Skeletal muscle cell (primary cell): ENCODE measurements around the gene PCBP3.

Source experiments
- DNase-seq: peaks from one replicate; pipeline ENCODE4 v3.0.0-alpha.2; 2010; ENCODE audit warnings: low read depth
- H3K4me3 ChIP-seq: 2 replicates; pipeline ENCODE4 v1.5.1; 2011; ENCODE audit warnings: low read depth, mild to moderate bottlenecking, control low read depth, low read length, moderate library complexity

PCBP3 gene

DNA sequence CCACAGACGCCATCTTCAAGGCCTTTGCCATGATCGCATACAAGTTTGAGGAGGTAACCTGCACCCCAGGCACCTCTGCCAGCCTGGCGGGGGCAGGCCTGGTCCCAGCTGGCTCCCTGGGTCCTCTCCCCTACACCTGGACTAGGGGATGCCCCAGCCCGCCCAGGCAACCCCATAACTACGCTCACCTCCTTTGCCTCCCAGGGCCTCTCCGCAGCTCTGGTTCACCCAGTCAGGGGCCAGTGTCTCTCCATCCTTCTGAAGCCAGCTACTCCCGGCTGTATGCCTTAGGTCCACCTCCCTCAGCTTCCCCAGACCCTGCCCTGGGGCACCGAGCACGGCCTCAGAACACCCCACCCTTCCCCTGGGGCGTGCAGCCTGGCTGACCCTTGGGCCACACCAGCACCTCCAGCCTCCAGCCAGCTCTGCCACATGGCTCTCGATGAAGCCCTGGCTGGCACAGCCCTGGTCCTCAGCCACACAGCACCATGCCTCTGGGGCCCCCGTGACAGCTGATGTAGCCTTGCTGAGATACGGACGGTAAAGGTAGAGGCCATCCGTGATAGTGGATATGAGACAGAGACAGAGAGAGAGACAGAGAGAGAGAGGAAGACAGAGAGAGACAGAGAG lies 257.7 kb downstream of the PCBP3 start:
- DNase-seq, result no peak
- no peak overlapping the region for H3K4me3 ChIP-seq

DNA sequence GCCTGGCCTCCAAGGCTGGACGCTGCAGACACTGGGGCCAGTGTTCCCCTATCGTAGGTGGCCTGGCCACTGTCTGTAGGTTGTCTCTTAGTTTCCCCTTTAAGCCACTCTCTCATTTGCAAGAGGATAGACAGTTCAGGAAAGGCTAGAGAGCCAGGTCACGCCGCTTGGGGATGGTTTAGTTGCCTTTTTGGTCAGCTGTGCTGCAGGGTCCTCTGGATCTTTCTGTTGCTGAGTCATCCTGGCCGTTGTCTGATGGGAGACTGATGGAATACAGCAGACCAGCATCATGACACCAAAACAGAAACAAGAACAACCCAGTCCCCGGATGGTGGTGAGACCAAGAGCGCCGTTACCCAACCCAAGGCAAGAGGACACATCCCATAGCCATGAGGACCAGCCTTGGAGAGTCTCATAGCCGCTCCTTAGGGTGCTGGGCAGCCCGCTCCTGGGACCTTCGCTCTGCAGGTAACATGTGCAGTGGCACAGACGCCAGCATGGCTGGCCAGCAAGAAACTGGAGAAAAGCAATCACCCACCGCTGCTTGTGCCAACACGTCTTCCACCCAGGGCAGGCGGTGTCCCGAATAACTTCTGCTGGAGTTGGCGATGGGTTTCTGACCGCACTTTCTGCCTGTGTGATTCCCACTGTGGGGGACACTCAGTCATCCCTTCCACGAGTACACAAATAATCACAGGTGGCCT lies 258.9 kb downstream of the PCBP3 start:
- H3K4me3 ChIP-seq, result no peak overlapping the region
- no peak for DNase-seq

DNA sequence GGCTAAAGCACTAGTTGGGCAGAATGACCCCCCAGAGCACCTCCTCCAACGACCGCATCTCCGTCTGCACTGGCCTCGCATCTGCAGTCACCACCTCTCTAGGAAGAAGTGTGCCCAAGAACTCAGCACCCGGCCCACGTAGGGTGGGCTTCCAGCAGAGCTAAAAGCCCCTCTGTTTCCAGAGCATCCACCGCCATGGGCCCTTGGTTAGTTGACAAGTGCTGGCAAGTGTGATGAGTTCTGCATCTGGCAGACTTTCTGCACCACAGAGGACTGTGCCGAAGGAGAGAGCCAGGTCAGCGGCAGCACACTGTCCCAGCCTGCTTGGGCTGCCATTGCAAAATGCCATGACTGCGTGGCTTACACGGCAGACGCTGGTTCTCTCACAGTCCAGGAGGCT lies 261.7 kb downstream of the PCBP3 start:
- H3K4me3 ChIP-seq, result no peak overlapping the region
- DNase-seq, result no peak

DNA sequence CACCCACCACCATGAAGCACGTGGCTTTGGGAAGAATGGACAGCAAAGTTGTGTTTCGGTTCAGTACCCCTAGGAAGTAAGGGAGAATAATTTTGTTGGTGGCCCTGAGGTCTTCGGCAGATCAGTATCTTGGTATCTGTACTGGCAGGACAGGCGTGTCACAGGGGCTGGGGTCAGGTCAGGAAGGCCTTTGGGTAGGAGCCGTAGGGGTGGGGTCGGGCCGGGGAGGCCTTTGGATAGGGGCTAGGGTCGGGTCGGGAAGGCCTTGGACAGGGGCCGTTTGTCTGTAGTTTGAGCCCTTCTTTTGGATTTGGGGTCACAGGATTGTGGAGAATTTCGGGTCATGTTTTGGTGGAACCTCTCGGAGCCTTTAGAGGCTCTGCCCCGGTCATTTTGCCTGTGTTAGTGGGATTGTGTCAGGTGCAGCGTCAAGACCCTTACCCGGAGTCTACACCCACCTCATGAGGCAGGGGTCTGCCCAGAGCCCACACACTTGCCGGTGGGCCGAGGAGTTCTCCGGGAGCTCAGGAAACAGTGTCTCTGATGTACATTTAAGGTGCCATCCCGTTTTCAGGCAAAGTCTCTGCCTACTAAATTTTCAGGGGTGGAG lies 262.8 kb downstream of the PCBP3 start:
- H3K4me3 ChIP-seq, result no peak overlapping the region

DNA sequence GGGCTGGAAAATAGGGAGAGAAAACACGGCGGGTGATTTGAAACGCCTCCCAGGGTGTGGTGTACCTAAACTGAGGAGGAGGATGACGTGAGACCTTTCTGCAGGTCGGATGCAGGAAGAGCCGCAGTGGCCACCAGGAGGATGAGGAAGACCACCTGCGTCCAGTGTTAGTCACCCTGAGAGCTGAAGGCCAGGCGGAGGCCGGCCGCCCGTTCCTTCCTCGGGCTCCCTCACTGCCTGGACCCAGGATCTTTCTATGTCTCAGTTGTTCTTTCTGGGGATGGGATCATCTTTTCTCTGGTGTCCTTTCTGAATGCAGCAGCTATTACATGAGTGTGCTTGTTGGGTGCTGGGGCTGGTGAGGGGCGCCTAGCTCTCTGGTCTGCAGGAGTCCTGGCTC lies 263.3 kb downstream of the PCBP3 start:
- H3K4me3 ChIP-seq, result no peak overlapping the region
- no peak for DNase-seq

More for the DNA sequence above, 262.8 kb downstream of the PCBP3 start:
- DNase-seq, result no peak

DNA sequence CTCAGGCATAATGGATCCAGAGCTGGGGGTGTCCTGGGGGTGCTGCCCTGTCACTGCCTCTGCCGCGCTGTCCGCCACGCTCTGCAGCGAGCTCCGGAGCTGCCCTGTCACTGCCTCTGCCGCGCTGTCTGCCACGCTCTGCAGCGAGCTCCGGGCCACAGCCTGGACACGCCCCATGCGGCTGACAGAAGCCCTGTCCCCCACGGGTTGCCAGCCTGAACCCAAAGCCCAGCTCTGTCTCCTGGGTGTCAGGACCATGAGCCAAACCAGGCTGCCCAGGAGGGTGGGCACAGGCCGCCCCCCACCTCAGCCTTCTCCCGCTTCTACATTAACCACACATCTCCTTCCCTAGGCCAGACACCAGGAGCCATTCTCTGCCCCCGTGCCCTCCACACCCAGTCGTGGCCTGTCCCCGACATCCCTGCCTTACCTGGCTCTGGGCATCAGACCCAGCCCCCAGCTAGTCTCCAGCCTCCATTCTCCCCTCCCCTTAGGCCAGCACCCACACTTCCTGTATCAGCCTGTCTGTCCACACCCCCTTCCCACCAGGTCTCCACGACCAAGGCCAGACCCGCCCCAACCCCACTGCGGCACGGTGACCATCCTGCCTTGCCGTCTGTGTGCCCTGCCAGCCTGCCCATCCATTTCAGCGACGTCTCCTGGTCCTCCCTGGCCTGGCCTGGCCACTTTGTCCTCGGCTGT lies 265.2 kb downstream of the PCBP3 start:
- H3K4me3 ChIP-seq, result no peak overlapping the region
- DNase-seq, result no peak

DNA sequence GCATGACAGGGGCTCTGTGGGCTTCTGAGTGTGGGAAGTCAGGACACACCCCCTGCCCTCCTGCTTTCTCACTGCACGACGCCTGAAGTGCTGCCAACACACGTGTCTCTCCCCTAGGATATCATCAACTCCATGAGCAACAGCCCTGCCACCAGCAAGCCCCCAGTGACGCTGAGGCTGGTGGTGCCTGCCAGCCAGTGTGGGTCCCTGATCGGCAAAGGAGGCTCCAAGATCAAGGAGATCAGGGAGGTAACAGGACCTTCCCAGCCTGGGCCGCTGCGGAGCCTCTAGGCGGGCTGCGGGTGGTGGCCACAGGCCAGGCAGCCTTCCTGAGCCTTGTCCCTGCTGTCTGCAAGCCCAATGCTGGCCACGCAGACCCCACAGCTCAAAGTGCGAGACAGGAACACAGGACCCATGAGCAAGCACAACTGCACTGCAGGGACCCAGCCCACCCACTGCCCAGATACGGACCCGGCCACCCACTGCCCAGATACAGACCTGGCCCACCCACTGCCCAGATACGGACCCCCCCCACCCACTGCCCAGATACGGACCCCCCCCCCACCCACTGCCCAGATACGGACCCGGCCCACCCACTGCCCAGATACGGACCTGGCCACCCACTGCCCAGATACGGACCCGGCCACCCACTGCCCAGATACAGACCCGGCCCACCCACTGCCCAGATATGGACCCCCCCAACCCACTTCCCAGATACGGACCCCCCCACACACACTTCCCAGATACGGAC lies 265.9 kb downstream of the PCBP3 start:
- DNase-seq, result no peak
- H3K4me3 ChIP-seq, result no peak overlapping the region

DNA sequence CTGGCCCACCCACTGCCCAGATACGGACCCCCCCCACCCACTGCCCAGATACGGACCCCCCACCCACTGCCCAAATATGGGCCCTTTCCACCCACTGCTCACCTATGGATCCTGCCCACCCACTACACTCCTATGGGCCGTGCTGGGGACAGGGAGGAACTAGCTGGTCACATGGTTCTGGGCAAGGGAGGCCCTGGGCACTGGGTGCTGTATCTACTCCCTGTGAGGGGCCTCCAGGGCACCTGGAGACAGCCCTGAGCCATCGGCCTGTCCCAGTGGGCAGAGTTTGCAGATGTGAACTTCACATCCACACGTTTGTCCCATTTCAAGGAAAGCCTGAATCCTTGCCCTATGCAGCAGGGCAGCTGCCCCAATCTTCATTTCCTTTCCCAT lies 266.6 kb downstream of the PCBP3 start:
- H3K4me3 ChIP-seq, result no peak overlapping the region

DNA sequence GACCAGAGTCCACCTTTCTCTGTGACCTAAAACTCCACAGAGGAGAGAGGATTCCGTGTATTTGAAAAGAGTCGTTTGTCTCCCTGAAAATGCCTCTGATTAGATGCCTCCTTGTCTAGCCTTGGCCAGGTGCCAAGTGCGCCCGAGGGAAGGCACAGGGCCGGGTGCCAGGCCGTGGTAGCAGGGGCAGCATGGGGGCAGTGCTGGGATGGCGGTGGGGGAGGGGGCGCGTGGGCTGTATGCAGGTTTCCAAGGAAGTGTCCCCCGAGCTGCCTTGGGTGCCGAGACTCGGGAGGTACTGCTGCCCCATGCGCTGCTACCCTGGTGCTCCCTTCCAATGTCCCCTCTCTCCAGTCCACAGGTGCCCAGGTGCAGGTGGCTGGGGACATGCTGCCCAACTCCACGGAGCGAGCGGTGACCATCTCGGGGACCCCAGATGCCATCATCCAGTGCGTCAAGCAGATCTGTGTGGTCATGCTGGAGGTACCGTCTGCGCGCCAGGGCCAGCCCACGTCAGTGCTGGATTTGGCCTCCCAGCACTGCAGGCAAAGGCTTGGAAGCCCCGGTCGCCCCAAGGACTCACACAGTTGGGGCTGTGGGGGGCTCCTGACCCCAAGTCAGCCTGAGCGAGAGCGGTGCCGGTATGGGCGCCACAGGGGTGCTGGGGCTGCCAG lies 267.2 kb downstream of the PCBP3 start:
- DNase-seq, result no peak
- H3K4me3 ChIP-seq, result no peak overlapping the region

More for the DNA sequence above, 266.6 kb downstream of the PCBP3 start:
- no peak for DNase-seq

DNA sequence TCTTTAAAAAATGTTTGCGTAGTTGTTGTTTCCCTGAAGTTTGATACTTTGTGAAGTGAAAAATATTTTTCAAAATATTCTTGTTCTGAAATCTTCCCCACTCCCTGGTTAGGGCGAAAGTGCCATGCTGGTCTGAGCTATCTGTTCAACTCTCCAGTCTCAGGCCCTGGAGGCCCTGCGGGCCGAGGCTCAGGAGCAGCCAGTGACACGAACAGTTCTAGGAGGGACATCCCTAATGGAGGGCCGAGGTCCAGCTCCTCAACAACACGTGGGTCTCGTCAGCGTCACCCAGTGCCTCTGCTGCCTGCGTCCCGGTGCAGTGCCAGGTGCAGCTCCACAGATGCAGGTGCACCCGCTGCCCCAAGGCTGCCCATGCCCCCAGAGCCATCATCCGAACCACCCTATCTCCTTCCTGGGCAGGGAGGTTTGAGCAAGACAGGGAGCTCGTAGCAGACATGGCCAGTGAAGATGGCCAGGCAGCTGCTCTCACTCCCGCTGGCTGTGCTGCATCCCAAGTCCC lies 268.3 kb downstream of the PCBP3 start:
- DNase-seq, result no peak
- no peak overlapping the region for H3K4me3 ChIP-seq

DNA sequence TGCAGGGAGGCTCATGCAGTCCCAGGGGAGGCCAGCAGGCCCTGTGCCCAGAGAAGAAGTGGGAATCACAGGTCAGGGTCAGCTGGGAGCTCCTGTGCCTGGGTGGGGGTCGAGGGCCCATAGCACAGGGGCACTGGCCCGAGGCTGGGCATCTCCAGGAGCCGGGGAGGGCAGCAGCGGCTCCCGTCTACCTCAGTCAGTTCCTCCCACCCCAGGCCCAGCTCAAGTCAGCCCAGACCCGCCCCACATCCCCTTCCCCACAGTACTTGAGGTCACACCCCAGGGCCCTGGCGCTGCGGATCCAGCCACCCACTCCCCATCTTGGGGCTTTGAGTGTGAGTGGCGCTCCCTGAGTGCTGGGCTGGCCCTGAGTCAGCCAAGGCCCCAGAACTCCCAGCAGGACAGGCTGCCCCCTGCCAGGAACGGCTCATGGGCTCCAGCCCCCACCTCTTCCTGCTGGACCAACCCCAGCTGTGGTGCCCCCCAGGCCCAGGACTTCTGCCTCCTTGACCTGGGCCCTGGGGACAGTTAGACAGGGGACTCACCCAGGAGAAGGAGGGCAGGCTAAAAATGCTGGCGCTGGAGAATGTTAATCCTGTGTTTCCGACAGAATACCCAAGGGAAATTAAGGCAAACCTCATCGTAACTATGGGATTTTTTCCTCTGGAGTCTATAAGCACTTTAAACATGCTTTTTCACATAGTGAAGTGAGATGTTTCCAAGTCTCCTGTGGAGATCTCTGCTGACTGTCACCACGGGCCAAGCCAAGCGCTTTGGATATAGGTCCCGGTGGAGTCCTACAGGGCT lies 269.3 kb downstream of the PCBP3 start:
- no peak for DNase-seq
- H3K4me3 ChIP-seq, result no peak overlapping the region

DNA sequence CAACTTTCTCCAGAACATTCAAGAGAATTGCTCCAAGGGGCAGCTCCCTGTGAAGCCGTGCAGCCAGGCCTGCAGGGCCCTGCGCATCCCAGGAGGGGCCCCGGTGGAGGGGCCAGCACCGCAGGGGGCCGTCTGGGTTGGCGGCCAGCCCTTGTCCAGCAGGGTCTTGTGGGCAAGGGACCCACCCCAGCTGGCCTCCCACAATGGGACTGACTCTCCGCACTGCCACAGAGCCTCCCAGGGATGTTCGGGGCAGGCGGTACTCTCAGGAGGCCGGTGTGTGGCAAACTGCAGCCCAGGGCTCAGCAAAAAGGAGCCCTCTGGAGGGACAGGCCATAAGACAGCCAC lies 269.9 kb downstream of the PCBP3 start:
- H3K4me3 ChIP-seq, result no peak overlapping the region
- DNase-seq, result no peak

DNA sequence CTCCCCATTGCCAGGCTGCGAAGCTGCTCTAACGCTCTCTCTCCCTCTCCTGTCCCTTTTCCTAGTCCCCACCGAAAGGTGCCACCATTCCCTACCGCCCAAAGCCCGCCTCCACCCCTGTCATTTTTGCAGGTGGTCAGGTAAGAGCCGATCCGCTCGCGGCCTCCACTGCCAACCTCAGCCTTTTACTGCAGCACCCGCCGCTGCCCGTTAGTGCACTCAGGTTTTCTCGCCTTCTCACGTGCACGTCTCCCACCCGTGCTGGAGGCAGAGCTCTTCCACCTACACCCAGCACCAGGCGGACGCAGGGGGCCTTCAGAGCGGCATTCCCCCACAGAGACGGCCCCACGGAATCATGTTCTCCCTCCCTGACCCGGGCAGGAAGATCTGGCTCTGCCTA lies 270.4 kb downstream of the PCBP3 start:
- no peak overlapping the region for H3K4me3 ChIP-seq
- DNase-seq, result no peak

DNA sequence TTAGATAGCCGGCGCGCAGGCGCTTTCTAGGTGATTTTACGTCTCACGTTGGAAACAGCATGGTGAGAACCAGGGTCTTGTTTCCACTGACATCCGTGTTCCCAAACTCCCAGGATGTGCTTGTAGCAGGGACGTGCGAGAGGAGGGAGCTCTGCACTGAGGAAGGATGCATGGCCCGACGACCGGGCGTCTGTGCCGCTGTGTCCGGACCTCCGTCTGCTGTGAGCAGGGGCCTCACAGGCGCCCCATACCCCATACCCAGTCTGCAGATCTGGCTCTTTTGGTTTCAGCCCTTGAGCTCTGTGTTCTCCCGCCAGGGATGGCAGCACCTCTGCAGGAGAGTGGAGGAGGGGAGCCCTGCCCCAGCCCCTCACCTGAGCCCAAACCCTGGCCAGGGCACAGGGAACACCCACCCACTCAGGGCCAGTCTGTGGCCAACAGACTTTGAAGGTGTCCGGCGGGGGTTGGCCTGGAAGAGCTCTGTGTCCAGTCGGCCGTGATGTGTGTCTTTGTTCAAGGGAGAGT lies 270.9 kb downstream of the PCBP3 start:
- no peak overlapping the region for H3K4me3 ChIP-seq
- no peak for DNase-seq

DNA sequence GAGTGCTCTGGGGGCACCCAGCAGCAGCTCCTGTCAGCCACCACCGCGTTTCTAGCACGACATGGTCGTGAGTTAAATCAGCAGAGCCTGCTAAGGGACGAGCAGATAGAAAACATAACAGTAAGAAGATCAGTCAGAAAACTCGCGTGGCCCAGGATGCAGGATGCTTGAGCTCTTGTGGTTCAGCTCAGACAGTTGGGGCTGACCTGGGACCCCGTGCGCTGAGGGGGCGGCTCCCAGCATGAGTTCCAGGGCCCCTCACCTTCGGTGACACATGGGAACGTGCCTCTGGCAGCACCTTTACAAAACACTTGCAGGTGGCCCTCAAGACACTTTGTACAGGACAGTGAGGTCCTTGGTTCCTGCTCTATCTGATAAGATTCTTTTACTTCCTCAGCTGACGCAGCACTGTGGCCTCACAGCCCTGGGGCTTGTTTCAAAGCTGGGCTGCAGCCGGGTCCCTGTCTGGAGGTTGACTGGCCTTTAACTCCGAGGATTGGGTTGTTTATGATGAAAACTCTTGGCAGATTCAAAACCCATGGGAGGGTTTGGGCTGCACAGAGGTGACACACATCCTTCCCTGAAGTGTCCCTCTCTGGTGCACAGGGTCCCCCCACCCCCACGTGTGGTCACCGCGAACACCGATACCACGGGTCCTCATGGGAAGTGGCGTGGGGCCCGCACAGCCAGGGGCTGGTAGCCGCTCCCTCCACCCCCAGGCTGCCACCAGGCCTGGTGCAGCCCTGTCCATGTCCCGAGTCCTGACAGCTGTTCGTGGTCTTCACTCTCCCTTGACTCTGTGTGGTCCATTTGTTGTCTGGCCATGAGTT lies 272.7 kb downstream of the PCBP3 start:
- DNase-seq, result no peak
- no peak overlapping the region for H3K4me3 ChIP-seq

DNA sequence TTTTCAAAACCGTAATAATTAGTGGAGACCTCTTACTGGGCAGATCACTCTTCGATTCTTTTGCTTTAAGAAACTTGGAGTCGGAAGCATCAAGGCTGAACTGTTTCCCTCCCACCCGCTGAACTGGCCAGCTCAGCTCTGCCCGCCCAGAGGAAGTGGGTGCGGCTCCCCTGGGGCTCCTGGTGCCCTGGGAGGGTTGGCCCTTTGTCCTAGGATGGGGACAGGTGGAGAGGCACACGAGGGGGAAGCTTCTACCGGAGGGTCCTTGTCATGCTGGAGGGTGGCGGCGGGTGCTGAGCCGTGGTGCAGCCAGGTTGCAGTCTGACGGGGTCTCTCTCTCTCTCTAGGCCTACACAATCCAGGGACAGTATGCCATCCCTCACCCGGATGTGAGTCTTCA lies 273.7 kb downstream of the PCBP3 start:
- H3K4me3 ChIP-seq, result no peak overlapping the region
- DNase-seq, result no peak

DNA sequence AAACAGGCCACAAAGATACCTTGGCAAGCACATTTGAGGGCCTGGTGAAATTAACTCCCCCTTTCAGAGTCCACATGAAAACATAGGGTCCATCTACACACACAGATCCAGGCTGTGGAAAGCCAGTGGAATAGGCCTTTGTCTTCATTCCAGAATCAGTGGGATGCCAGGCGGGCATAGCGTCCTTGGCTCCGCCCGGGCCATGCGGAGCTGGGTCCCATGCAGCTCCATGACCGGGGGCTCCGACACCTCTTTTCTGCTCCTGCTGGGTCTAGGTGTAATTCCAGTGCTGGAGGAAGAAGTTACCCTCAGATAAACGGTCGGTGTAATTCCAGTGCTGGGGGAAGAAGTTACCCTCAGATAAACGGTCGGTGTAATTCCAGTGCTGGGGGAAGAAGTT lies 274.5 kb downstream of the PCBP3 start:
- no peak for DNase-seq
- H3K4me3 ChIP-seq, result no peak overlapping the region
